ENCODE measurements around the gene MRTFB.

DNA sequence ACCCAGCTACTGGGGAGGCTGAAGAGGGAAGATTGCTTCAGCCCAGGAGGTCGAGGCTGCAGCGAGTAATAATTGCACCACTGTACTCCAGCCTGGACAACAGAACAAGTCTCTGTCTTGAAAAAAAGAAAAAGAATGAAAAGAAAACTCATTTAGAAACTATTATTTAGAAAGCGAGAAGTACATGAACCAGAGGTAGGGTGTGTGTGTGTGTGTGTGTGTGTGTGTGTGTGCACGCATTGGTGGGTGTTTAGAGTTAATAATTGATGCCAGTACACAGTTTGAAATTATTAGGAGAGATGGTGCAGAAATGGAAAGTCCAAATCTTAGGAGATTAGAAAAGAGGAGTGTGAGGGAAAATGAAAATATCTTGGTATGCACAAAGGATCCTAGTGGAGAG is 106.6 kb downstream of the MRTFB start:
- TF ChIP-seq SP1 (IDR thresholded peaks at IDR 0.05) (no peak), BHLHE40 (IDR thresholded peaks at IDR 0.05; ENCODE audit: borderline replicate concordance) (no peak), ZNF384 (IDR thresholded peaks at IDR 0.05) (no peak), NFRKB (IDR thresholded peaks at IDR 0.05) (no peak), TARDBP (IDR thresholded peaks at IDR 0.05) (no peak), SUZ12 (IDR thresholded peaks at IDR 0.05) (no peak), ARNT (IDR thresholded peaks at IDR 0.05) (no peak), LEF1 (IDR thresholded peaks at IDR 0.05; ENCODE audit: borderline replicate concordance) (no peak), FOXK2 (IDR thresholded peaks at IDR 0.05) (no peak)

All from HEK293T (cell line).